GM19395 (cell line): ENCODE results near the gene NBAS.
"Not testable (repeated sequence)": the region's sequence is repeated elsewhere in the genome, so short reads cannot be mapped to it uniquely, and the experiment has no call there.

Source experiments
- ATAC-seq: cut with Tn5 transposase; IDR thresholded peaks from one replicate; pipeline ENCODE4 v1.9.1; 2021; ENCODE audit warnings: mild to moderate bottlenecking, moderate library complexity; ENCODE audit not compliant: unreplicated experiment

NBAS gene

DNA sequence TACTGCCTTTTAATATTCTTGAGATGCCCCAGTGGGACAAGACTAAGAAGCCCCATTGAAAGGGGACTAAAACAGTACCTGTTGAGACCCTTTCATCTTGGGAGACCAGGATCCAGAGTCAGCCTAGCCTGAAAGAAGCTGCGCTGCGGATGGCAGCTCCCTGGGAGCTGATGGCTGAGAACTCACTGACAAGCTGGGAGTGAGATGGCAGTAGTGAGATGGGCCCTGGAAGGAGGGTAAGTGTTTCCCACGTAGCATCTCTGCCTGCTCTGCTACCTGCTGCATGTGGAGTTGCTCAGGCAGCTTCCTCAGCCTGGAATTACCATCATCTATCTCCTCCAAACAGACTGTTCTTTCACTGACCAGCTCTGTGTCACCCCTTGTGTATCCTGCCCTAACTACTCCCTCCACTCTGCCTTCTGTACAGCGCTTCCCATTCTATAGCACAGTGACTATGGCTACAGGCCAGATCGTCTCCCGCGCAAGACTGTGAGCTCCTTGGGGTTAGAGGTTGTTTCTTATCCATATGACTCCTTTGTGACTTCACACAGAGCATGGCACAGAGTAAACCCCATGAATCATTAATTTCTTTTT is 330.4 kb downstream of the NBAS start:
- ATAC-seq: no peak

DNA sequence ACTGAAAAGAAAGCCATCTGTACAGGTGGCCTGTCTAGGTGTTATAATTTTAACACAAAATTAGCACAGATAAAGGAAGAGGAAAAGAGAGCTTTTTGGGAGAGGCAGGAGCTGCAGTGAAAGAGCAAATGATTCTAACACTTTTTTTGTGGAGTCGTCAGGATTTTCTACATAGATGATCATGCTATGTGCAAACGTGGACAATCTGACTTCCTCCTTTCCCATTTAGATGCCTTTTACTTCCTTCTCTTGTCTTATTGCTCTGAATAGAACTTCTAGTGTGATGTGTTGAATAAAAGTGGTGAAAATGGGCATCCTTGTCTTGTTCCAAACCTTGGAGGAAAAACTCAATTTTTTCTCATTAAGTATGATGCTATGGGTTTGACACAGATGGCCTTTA is 334.5 kb downstream of the NBAS start:
- no peak for ATAC-seq

GRCh38 chr2:15225131-15225530 is 336.0 kb downstream of the NBAS start:
- ATAC-seq: no peak

DNA sequence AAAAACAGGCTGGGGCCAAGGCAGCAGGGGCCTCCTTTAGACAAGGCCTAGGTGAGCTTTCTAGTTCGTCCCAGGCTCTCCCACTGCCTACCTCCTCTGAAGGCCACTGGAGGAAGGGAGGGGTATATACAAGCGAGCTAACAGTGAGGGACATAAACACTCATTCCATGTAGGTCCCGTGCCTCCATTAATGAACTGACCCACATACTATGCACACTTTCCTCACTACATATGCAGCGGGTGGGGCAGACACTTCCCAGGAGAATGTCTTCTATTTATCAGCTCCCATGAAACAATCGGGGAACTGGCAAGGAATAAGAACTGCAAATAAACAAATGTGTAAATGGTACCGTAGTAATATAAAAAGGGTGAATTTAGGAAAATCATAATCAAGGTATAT is 336.5 kb downstream of the NBAS start:
- ATAC-seq: no peak

DNA sequence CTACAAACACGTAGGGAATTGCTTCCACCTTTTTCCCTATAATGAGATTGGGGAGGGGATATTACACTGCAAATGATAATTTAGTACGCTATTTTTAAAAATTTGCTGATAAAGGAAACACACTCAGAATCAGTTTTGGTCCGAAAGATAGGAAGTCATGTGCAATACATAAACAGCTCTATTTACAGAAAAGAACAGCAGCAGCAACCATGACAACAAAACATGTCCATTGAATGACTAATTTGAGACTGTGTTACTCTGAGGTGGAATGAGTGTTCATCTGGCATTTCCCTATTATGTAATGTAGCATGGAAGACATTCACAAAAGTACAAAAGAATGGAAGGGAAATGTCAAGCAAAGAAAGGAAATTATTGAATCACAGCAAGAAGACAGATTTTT is 337.2 kb downstream of the NBAS start:
- no peak for ATAC-seq

DNA sequence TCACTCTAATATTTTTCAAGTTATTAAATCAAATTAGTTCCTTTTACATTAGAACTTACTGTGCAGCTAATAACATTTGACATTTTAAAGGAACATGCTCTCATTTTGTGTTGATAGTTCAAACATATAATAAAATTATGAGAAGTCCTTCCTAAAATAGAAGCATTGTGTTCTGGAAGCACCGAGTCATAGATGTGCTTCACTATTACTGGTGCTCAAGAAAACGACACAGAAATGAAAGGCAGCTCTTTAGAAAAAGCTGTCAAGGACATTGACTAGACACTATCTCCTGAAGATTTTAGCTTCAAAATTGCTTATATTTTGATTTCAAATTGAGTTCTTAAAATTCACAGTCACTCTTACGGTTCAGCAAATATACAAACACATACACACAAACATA is 338.3 kb downstream of the NBAS start:
- ATAC-seq: no peak

- ATAC-seq: no peak
Observed at GRCh38 chr2:15220603-15221002, 340.5 kb downstream of the NBAS start.

- ATAC-seq: no peak
Observed at GRCh38 chr2:15218423-15219086, 342.6 kb downstream of the NBAS start.

- no peak for ATAC-seq
Observed at GRCh38 chr2:15212249-15212648, 348.9 kb downstream of the NBAS start.

- ATAC-seq: not testable (repeated sequence)
Observed at GRCh38 chr2:15210542-15210941, 350.6 kb downstream of the NBAS start.

DNA sequence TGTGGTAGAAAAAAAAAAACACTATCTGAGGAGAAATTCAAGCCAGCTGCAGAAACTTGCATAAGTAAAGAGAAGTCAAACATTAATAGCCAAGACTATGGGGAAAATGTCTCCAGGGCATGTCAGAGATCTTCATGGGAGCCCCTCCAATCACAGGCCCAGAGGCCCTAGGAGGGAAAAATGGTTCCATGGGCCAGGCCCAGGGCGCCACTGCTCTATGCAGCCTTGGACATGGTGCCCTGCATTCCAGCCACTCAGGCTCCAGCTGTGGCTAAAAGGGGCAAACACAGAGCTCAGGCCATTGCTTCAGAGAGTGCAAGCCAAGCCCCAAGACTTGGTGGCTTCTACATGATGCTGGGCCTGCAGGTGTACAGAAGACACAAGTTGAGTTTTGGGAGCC is 354.7 kb downstream of the NBAS start:
- no peak for ATAC-seq

GRCh38 chr2:15205562-15205961 is 355.6 kb downstream of the NBAS start:
- no peak for ATAC-seq

DNA sequence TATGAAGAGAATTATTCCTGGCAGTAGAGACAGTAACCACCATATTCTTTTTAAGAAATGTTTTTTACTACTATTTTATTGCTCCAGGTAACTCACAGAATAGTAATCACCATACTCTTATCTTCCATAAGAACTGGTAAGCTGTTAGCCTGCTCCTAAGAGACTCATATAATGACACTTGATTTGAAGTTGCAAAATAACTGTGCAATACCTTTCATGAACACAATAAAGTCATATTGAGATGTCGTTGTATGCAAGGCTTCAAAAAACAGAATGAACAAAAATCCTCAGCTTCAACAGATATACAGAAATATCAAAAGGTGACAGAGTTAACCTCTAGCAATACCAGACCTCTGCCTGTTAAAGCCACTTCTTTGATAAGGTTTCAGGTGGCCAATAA is 360.1 kb downstream of the NBAS start:
- ATAC-seq: no peak

DNA sequence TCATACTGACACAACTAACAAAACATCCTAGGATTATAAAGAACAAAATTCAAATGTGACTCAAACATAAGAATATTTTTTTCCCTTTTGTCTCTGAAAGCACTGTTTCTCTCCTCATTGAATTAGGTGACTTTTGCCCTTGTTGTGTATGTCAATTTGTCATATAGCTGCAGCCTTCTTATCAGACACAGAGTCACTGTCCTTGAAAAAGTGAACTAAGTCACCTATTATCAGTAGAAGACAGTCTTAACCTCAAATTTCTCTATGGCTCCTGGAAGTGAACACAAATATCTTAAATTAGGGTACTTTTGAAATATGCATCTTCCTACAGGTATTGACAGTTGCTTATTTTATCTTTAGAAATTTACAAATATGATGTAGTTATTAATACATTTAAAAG is 360.6 kb downstream of the NBAS start:
- no peak for ATAC-seq

DNA sequence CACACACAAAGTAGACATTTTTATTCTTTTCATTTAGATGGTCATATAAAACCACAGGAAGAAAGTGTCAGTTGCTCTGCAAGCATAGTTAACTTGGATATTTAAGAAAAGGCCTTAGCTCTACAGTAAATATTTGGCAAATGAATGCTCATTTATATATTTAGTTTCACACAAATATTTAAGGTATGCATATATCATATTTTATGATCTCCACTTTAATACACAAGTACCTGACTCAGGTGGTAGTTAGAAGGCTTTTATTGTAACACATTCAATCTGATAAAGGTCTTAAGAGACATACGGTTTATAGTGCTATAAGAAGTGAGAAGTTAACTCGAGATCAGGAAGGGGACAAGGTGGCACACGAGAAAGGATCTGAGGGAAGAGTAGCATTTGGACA is 363.1 kb downstream of the NBAS start:
- ATAC-seq: no peak

- ATAC-seq: no peak
Observed at GRCh38 chr2:15195813-15196212, 365.3 kb downstream of the NBAS start.

- no peak for ATAC-seq
Observed at GRCh38 chr2:15191789-15192188, 369.3 kb downstream of the NBAS start.

- ATAC-seq: no peak
Observed at GRCh38 chr2:15189216-15189615, 371.9 kb downstream of the NBAS start.

- ATAC-seq: no peak
Observed at GRCh38 chr2:15187702-15188101, 373.4 kb downstream of the NBAS start.

DNA sequence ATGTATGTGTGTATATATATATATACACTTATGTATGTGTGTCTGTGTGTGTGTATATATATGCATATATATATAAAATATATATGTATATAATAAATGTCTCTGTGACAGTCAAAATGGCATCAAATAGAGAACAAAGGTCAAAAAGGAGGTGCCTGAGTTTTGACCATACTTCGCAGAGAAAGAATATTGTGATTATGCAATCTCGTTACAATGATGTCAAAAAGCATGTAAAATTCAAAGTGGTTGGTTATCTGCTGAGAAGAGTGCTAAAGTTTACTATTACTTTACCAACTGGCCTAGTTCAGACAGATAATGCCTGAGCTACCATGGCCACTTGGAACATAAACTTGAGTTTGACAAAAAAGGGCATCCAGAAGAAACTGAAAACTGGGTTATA is 375.0 kb downstream of the NBAS start:
- no peak for ATAC-seq

DNA sequence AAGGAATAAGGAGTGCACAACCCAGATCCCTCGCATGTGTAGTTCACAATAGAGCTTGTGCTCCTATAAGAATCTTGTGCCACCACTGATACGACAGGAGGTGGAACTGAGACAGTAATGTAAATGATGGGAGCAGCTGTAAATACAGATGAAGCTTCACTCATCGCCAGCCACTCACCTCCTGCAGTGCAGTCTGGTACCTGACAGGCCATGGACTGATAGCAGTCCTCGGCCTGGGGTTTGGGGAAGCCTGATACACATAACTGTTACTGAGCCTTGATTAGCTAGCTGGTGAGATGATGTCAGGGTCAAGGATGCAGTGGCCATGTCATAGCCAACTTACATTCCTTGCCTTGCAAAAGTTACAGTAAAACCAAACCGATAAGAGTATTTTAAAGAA is 376.6 kb downstream of the NBAS start:
- no peak for ATAC-seq

DNA sequence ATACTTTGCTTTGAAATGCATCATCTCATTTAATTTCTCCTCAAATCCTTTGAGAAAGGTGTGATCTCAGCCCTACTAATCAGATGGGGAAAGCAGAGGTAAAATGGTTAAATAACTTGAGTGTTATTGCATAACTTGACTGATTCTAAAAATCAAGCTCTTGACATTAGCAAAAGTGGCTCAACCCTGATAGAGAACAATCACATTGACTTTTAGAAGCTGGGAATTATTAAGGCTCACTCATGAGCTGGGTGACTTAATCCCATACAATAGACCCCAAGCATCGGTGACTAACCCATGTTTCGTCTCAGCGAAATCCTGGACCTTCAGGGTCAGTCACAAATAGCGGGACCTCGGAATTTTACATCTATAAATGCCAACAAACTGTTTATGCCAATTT is 378.9 kb downstream of the NBAS start:
- no peak for ATAC-seq

DNA sequence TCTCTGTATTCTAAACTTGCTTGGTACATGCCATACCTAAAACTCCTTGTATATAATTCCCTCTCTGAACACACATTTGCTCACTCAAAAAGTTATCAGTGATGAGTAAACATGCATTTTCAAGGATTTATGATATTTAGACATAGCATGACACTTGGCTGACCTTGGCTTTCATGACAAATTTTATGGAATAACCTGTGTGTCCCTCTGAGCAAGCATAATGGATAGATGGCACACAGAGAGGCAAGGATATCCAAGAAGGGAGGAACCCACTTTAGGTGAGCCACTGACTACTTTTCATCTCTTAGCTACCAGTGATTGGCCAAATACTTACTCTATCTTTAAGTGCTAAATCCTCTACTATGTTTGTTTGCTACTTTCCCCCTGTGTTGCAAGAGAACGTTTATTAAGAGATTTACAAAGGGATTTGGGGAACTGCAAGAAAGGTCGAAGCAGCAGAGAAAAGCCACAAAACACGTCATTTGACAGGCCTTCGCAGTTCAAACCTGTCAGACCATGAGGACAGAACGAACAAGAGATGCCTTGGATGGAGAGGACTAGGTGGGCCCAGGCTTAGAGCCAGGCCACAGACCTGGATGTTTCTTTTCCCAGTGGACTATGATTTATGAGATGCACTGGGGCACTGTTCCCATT is 379.9 kb downstream of the NBAS start:
- no peak for ATAC-seq
